ENCODE measurements around the gene MSN. TPM values are rescaled to one million over a fixed set of nuclear protein-coding genes. Genes with fewer than 3 reads are reported as not detected.
"Not testable (repeated sequence)": the region's sequence is repeated elsewhere in the genome, so short reads cannot be mapped to it uniquely, and the experiment has no call there.

Gene MSN
- total RNA-seq, 1 donor from 2014 or later = 131 TPM

GRCh38 chrX:65751519-65751918 lies 84.1 kb downstream of the MSN start:
- DNase-seq (ENCODE audit: missing footprints) = no peak
- intact Hi-C loops (cut with DNase I) = no loop called here
- ATAC-seq = no peak

GRCh38 chrX:65752294-65752693 lies 84.8 kb downstream of the MSN start:
- ATAC-seq (no peak), DNase-seq (ENCODE audit: missing footprints) (no peak)
- intact Hi-C loops (cut with DNase I) = no loop called here

GRCh38 chrX:65755786-65756185 lies 88.3 kb downstream of the MSN start:
- intact Hi-C loops (cut with DNase I) = no loop called here
- DNase-seq (ENCODE audit: missing footprints) = no peak
- no peak for ATAC-seq

GRCh38 chrX:65757943-65758342 lies 90.5 kb downstream of the MSN start:
- intact Hi-C loops (cut with DNase I) = no loop called here
- ATAC-seq (no peak), DNase-seq (ENCODE audit: missing footprints) (no peak)

GRCh38 chrX:65758505-65758904 lies 91.1 kb downstream of the MSN start:
- ATAC-seq = no peak
- DNase-seq (ENCODE audit: missing footprints) = no peak
- intact Hi-C loops (cut with DNase I) = no loop called here

GRCh38 chrX:65759525-65759924 lies 92.1 kb downstream of the MSN start:
- ATAC-seq; DNase-seq (ENCODE audit: missing footprints); intact Hi-C loops (cut with DNase I): not testable (repeated sequence)

- intact Hi-C loops (cut with DNase I) = no loop called here
- ATAC-seq (no peak), DNase-seq (ENCODE audit: missing footprints) (no peak)
These were observed 102.3 kb downstream of the MSN start for GRCh38 chrX:65769564-65770292.

GRCh38 chrX:65772842-65773241 lies 105.4 kb downstream of the MSN start:
- ATAC-seq (no peak), DNase-seq (ENCODE audit: missing footprints) (no peak)
- intact Hi-C loops (cut with DNase I) = no loop called here

GRCh38 chrX:65781845-65782244 lies 114.4 kb downstream of the MSN start:
- DNase-seq (ENCODE audit: missing footprints) (no peak), ATAC-seq (no peak)
- intact Hi-C loops (cut with DNase I) = no loop called here

- intact Hi-C loops (cut with DNase I) = no loop called here
- DNase-seq (ENCODE audit: missing footprints) (no peak), ATAC-seq (no peak)
These were observed 116.3 kb downstream of the MSN start for GRCh38 chrX:65783746-65784145.

Other genes with a start within 250 kb of the MSN start
- 12.4 TPM for gene LAS1L, start 132.9 kb upstream of the MSN start, total RNA-seq

Data from Right ventricle myocardium inferior (tissue), 1 donor.